Activated CD8-positive, alpha-beta memory T cell treated with anti-CD3 and anti-CD28 coated beads, Interleukin-2, amount 50 U/mL, for 48 hours (primary cell): Measurements from ENCODE around the gene PTPDC1.

Experiments
- DNase-seq: peaks from one replicate; pipeline ENCODE4 v3.0.0-alpha.2; 2020

Gene PTPDC1

GRCh38 chr9:94145640-94146039 is 61.4 kb downstream of the PTPDC1 start:
- no peak for DNase-seq

DNA sequence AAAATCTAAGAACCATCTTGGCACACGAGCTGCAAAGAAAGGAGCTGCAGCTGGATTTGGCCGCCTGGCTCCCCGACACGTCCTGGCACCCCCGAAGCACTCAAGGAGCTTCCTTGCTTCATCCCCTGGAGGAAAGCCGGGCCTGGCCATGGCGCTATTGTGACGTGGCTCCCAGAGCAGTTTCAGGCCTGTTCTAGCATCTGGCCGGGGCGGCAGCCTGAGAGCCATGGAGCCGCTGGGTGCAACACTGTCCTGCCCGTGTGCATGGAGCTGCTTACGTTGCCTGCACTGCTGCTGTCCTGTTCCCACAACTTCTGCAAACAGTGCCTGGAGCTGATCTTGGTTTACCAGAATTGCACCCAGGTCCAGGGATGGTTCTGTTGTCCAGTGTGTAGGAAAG is 63.5 kb downstream of the PTPDC1 start:
- DNase-seq, result no peak

GRCh38 chr9:94148419-94148818 is 64.2 kb downstream of the PTPDC1 start:
- DNase-seq, result no peak

DNA sequence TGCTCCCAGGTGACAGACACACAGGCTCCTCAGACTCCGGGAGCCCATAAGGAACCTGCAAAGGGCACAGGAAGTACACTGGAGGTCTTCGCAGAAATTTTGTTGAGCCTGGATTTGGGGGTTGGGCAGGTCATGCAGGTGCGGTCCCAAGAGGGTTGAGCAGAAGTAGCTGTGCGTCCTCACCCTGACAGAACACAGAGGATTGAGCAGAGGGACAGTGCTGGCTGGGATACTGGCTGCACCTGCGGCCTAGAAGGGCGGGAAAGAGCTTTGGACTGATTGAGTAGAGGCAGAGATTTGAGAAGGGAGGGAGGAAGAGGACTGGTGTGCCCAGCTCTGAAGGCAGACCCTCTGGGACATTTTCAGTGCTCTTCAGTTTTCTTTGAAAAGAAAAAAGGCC is 65.4 kb downstream of the PTPDC1 start:
- no peak for DNase-seq

- no peak for DNase-seq
These were observed 66.1 kb downstream of the PTPDC1 start for GRCh38 chr9:94150279-94150828.

DNA sequence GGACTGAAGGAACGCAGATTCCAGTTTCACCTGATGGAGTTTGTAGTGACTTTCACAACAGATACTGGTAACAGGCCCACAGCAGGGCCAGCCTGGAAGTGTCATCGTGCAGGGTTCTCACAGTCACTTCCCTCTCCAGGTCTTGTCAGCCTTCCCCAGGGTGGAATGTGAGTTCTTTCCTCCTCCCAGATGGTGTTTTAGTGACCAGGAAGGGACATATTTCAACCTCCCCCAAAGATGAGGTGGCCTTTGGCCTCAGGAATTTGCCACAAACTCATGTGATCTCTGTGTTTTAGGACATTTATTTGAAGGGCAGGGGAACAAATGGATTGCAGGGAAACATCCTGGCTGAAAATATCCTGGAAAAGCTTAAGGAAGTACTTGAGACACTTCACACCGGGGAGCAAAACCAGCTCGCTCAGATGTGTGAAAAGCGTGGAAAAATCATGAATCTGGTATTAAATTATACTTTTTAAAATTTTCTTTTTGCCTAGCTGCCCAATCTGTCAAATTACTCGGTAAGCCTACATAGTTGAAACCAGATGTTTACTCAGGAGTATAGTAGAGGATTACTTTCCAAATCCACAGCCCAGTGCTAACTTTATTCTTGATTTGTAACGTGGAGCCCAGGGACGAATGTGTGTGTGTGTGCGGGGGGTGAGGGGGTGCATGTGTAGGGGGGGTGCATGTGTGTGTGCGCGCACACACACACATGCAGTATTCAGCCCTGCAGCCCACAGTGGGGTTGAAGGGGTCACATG is 66.8 kb downstream of the PTPDC1 start:
- DNase-seq, result no peak

- DNase-seq, result no peak
These were observed 69.6 kb downstream of the PTPDC1 start for GRCh38 chr9:94153905-94154304.

DNA sequence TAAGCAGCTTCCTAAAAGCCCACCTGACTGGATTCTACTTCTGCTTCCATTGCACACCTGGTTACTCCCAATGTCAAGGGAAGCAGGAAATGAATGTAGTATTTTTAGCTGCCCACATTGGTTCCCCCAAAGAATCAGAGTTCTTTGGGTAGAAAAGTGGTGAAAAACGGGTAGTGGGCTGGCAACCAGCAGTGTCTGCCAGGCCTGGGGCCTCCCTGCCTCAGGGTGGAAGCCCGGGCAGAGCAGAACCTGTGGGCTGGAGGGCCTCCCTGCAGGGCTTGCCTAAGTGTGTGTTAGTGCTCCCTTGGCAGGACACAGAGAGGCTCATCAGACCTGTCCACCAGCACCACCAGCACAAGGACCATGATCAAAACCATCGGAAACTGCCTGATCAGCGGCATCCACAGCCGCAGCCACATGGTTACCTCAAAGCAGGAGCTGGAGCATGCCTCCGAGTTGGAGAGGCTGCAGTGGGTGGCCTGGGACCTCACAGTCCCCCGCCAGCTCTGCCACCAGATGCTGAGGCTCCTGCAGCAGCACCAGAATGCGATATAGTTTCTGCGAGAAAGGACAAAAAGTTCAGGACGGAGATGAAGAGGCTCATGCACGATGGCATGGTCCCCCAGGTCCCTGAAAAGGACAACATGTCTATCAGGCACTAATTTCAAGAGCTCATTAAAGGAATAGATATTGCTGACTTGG is 72.2 kb downstream of the PTPDC1 start:
- DNase-seq, result no peak

DNA sequence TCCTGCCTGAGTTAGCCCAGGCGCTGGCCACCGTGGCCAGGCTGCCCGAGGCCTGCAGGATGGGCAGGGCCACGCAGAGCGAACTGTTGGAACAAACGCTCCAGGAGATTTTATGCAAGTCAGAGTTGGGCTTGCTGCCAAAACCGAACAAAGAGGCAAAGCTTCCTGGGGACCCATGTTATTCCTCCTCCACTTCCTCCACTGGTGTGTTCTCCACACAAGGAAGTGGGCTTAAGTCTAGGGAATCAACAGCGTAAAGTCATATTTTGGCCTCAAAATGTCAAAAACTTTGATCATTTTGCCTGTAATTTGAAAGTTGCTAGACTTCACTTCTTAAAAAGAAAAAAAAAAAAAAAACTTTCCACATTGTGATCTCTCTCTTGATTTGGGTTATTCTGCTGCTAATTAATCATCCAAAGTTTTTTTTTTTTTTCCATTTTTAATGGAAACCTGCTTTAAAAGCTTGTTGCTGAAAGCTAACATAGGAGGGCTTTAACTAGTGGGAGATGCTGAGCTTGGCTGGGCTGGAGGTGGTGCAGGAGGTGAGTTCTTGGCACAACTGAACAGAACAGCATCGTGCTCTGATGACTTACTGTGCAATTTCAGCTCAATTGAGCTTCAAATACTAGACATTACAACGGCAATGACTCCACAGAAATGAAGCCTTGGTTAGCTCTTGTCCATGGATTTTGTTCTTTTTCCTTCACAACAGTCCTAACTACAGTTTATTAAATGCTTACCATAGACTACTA is 73.0 kb downstream of the PTPDC1 start:
- no peak for DNase-seq
